Tibial nerve (tissue), 4 donors: ENCODE results near the gene PSENEN.

Experiments used
- EP300 ChIP-seq, 2 donors: sonication (generic); formaldehyde crosslinking; IDR thresholded peaks; one replicate each; pipeline ENCODE4 v1.6.1; 2017; ENCODE audit warnings: antibody characterized with exemption in 2 of 2, mild to moderate bottlenecking in 1 of 2
- POLR2A ChIP-seq, 2 donors: fragments of 450-650 bp; IDR thresholded peaks; one replicate each; pipeline ENCODE4 v1.6.1; 2017; ENCODE audit warnings: antibody characterized with exemption in 2 of 2, mild to moderate bottlenecking in 2 of 2, moderate library complexity in 2 of 2
- TF ChIP-seq, protein P1 (sequence below), 5 experiments: fragments of 200-600 bp in 3 of 5; fragments of 450-650 bp in 2 of 5; sonication (generic) in 3 of 5; IDR thresholded peaks; one replicate each; pipeline ENCODE4 v1.5.1; 2016 to 2019; ENCODE audit warnings: antibody characterized with exemption in 5 of 5, mild to moderate bottlenecking in 3 of 5, moderate library complexity in 2 of 5

DNA sequence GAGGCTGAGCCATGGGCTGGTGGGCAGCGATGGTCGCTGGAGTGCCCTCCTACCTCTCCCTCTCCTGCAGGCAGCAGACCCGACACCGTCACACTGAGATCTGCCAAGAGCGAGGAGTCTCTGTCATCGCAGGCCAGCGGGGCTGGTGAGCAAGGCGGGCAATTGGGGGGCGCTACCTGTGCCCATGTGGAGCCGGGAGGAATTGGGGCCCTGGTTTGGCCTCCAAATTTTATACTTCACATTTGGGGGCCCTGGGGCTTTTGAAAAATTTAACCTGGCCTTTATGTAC, 39.8 kb downstream of the PSENEN start:
- TF ChIP-seq POLR2A (IDR thresholded peaks at IDR 0.05) (no peak), EP300 (IDR thresholded peaks at IDR 0.05) (no peak)
- TF ChIP-seq, protein P1, sequence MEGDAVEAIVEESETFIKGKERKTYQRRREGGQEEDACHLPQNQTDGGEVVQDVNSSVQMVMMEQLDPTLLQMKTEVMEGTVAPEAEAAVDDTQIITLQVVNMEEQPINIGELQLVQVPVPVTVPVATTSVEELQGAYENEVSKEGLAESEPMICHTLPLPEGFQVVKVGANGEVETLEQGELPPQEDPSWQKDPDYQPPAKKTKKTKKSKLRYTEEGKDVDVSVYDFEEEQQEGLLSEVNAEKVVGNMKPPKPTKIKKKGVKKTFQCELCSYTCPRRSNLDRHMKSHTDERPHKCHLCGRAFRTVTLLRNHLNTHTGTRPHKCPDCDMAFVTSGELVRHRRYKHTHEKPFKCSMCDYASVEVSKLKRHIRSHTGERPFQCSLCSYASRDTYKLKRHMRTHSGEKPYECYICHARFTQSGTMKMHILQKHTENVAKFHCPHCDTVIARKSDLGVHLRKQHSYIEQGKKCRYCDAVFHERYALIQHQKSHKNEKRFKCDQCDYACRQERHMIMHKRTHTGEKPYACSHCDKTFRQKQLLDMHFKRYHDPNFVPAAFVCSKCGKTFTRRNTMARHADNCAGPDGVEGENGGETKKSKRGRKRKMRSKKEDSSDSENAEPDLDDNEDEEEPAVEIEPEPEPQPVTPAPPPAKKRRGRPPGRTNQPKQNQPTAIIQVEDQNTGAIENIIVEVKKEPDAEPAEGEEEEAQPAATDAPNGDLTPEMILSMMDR (IDR thresholded peaks at IDR 0.05): no peak
